Uterus (tissue), 4 donors: Measurements from ENCODE around the gene AK5. TPM values are rescaled to one million over a fixed set of nuclear protein-coding genes. Genes with fewer than 3 reads are reported as not detected.

Experiments used
- DNase-seq, 2 donors: peaks; one replicate each; pipeline ENCODE4 v3.0.0-alpha.2; 2019 to 2020
- H3K27ac ChIP-seq, 2 donors: fragments of 200-600 bp; sonication (generic); 1 replicate in 1 of 2; 2 replicates in 1 of 2; pipeline ENCODE4 v1.5.1; 2016 to 2018
- H3K27me3 ChIP-seq, 2 donors: fragments of 200-600 bp; sonication (generic); one replicate each; pipeline ENCODE4 v1.5.1; 2018 to 2019; ENCODE audit warnings: control low read depth in 1 of 2
- H3K36me3 ChIP-seq, 2 donors: fragments of 200-600 bp; sonication (generic); one replicate each; pipeline ENCODE4 v1.5.1; 2019; ENCODE audit warnings: control low read depth in 1 of 2
- H3K4me1 ChIP-seq, 2 donors: fragments of 200-600 bp; sonication (generic); one replicate each; pipeline ENCODE4 v1.5.1; 2018 to 2019; ENCODE audit warnings: control low read depth in 1 of 2
- H3K4me3 ChIP-seq, 2 donors: fragments of 200-600 bp; sonication (generic); 1 replicate in 1 of 2; 2 replicates in 1 of 2; pipeline ENCODE4 v1.5.1; 2018 to 2019; ENCODE audit warnings: mild to moderate bottlenecking in 1 of 2
- H3K9me3 ChIP-seq, 2 donors: fragments of 200-600 bp; sonication (generic); one replicate each; pipeline ENCODE4 v1.5.1; 2019; ENCODE audit warnings: control low read depth in 1 of 2
- CTCF ChIP-seq, 4 experiments: fragments of 200-600 bp in 2 of 4; fragments of 450-650 bp in 2 of 4; sonication (generic) in 2 of 4; IDR thresholded peaks; one replicate each; pipeline ENCODE4 v1.5.1; 2016 to 2019; ENCODE audit warnings: antibody characterized with exemption in 4 of 4, mild to moderate bottlenecking in 2 of 4, moderate library complexity in 1 of 4
- POLR2A ChIP-seq, 2 donors: fragments of 450-650 bp; IDR thresholded peaks; one replicate each; pipeline ENCODE4 v1.6.1; 2016; ENCODE audit warnings: antibody characterized with exemption in 2 of 2, mild to moderate bottlenecking in 1 of 2, moderate library complexity in 1 of 2
- intact Hi-C: fragments of 100-400 bp; cut with DNase I; formaldehyde crosslinking; loops from one replicate; pipeline ENCODE4 v1.15.1; 2023; ENCODE audit warnings: low total_unique reads
- total RNA-seq, 4 donors: library from RNA; depleted of rRNA in 3 of 4; stranded (reverse); fragments of >200 nt in 3 of 4; gene quantifications; one replicate each; pipeline versions ENCODE4 v1.1.0 to v1.2.4, GENCODE V29; 2014 to 2023
- donor health status: DM: yes; HTN: yes; CAD: no.

AK5 gene
- total RNA-seq, 4 donors from 2014 or later = 0.88 to 4.6 TPM; not detected in 2

GRCh38 chr1:77388661-77389060 is 106.8 kb downstream of the AK5 start:
- Histone ChIP-seq H3K4me1 (no peaks in the 10 kb centered on the region), H3K9me3 (no peaks in the 10 kb centered on the region), H3K27ac (no peak overlapping the region), H3K36me3 (no peaks in the 10 kb centered on the region), H3K27me3 (no peaks in the 10 kb centered on the region), H3K4me3 (no peak overlapping the region)
- intact Hi-C loops = no loop called here
- no peak for DNase-seq
- TF ChIP-seq CTCF (IDR thresholded peaks at IDR 0.05) = no peak
- no peak for TF ChIP-seq POLR2A (IDR thresholded peaks at IDR 0.05)

GRCh38 chr1:77392486-77392885 is 110.7 kb downstream of the AK5 start:
- Histone ChIP-seq H3K9me3 (no peaks in the 10 kb centered on the region), H3K4me3 (no peak overlapping the region), H3K36me3 (no peaks in the 10 kb centered on the region), H3K27ac (no peak overlapping the region), H3K27me3 (no peaks in the 10 kb centered on the region), H3K4me1 (no peaks in the 10 kb centered on the region)
- TF ChIP-seq POLR2A (IDR thresholded peaks at IDR 0.05) (no peak), CTCF (IDR thresholded peaks at IDR 0.05) (no peak)
- DNase-seq = no peak
- intact Hi-C loops = no loop called here

GRCh38 chr1:77394166-77394565 is 112.3 kb downstream of the AK5 start:
- H3K27ac ChIP-seq = no peak overlapping the region
- TF ChIP-seq POLR2A (IDR thresholded peaks at IDR 0.05) = no peak
- no peak for TF ChIP-seq CTCF (IDR thresholded peaks at IDR 0.05)
- H3K4me1 ChIP-seq = no peaks in the 10 kb centered on the region
- intact Hi-C loops = no loop called here
- no peak for DNase-seq
- no peaks in the 10 kb centered on the region for H3K9me3 ChIP-seq
- H3K27me3 ChIP-seq = no peaks in the 10 kb centered on the region
- H3K4me3 ChIP-seq = no peak overlapping the region
- H3K36me3 ChIP-seq = no peaks in the 10 kb centered on the region

- Histone ChIP-seq H3K4me3 (no peak overlapping the region), H3K9me3 (no peaks in the 10 kb centered on the region), H3K27ac (no peak overlapping the region), H3K4me1 (no peaks in the 10 kb centered on the region), H3K36me3 (no peaks in the 10 kb centered on the region), H3K27me3 (no peaks in the 10 kb centered on the region)
- TF ChIP-seq CTCF (IDR thresholded peaks at IDR 0.05) (no peak), POLR2A (IDR thresholded peaks at IDR 0.05) (no peak)
- no peak for DNase-seq
- intact Hi-C loops = no loop called here
These were observed 113.2 kb downstream of the AK5 start for GRCh38 chr1:77395051-77395450.

- H3K4me1 ChIP-seq = no peaks in the 10 kb centered on the region
- TF ChIP-seq CTCF (IDR thresholded peaks at IDR 0.05) = no peak
- no peak for TF ChIP-seq POLR2A (IDR thresholded peaks at IDR 0.05)
- H3K36me3 ChIP-seq = no peaks in the 10 kb centered on the region
- H3K27me3 ChIP-seq = no peaks in the 10 kb centered on the region
- H3K4me3 ChIP-seq = no peak overlapping the region
- no peaks in the 10 kb centered on the region for H3K9me3 ChIP-seq
- no peak overlapping the region for H3K27ac ChIP-seq
- DNase-seq = no peak
- intact Hi-C loops = no loop called here
These were observed 116.3 kb downstream of the AK5 start for GRCh38 chr1:77398152-77398551.
